ENCODE data around the gene STOML1.
"Not testable (repeated sequence)": the region's sequence is repeated elsewhere in the genome, so short reads cannot be mapped to it uniquely, and the experiment has no call there.

The STOML1 gene

GRCh38 chr15:73944161-73945129, 47.6 kb downstream of the STOML1 start:
- DNase-seq: no peak

GRCh38 chr15:73942751-73943270, 49.3 kb downstream of the STOML1 start:
- no peak for DNase-seq

GRCh38 chr15:73941871-73942635, 50.0 kb downstream of the STOML1 start:
- DNase-seq: no peak

GRCh38 chr15:73941449-73941848, 50.6 kb downstream of the STOML1 start:
- DNase-seq: no peak

GRCh38 chr15:73941044-73941443, 51.1 kb downstream of the STOML1 start:
- no peak for DNase-seq

- no peak for DNase-seq
Observed at GRCh38 chr15:73940061-73940981, 51.8 kb downstream of the STOML1 start.

- DNase-seq: no peak
Observed at GRCh38 chr15:73939138-73939537, 53.0 kb downstream of the STOML1 start.

- not testable (repeated sequence) for DNase-seq
Observed at GRCh38 chr15:73938516-73938915, 53.6 kb downstream of the STOML1 start.

- DNase-seq: no peak
Observed at GRCh38 chr15:73937726-73938125, 54.4 kb downstream of the STOML1 start.

- DNase-seq: no peak
Observed at GRCh38 chr15:73937296-73937695, 54.8 kb downstream of the STOML1 start.

GRCh38 chr15:73936588-73937290, 55.4 kb downstream of the STOML1 start:
- DNase-seq: no peak

- no peak for DNase-seq
Observed at GRCh38 chr15:73936181-73936580, 55.9 kb downstream of the STOML1 start.

- no peak for DNase-seq
Observed at GRCh38 chr15:73935547-73935946, 56.5 kb downstream of the STOML1 start.

GRCh38 chr15:73934281-73934680, 57.8 kb downstream of the STOML1 start:
- no peak for DNase-seq

GRCh38 chr15:73932381-73933191, 59.5 kb downstream of the STOML1 start:
- DNase-seq: no peak

GRCh38 chr15:73931441-73931840, 60.7 kb downstream of the STOML1 start:
- DNase-seq: no peak

GRCh38 chr15:73930790-73931281, 61.3 kb downstream of the STOML1 start:
- DNase-seq: no peak

- no peak for DNase-seq
Observed at GRCh38 chr15:73930371-73930770, 61.7 kb downstream of the STOML1 start.

GRCh38 chr15:73928971-73929627, 63.0 kb downstream of the STOML1 start:
- no peak for DNase-seq
